ENCODE results near the gene ENGASE.

Gene ENGASE

DNA sequence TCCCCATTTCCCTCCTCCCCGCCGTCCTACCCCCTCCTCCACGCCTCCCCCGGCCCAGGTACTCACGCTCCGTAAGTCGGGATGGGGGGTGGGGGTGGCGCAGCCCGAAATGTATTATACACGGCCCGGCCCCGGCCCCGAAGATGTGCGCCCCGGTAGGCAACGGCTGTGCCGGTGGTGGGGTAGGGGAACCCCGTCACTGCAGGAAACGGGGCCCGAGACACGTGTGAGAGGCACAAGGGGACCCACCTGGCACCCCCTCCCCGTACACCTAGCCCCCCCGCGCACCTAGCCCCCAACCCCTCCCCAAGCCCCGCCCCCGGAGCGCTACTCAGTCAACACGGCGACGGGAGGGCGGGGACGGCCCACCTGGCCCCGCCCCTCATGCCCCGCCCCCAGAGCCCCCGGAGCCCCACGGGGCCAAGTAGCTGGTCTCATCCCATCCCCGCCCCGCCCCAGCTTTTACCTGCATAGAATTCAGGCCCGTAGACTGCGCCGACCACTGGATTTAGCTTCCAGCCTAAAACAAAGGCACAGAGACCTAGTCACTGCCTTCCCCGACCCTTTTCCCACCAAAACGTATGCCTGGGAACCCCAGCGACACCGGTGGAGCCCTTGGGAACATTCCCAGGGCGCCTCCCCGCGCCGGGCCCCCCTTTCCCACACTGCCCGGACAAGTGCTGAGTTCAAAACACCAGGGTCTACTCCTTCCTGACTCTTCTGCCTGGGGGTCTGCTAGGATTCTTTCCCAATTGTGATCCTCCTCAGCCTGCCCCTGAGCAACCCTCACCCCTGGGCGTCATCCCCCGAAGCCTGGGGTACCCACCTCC lies 22.8 kb downstream of the ENGASE start:
- FAIRE-seq: no peak

DNA sequence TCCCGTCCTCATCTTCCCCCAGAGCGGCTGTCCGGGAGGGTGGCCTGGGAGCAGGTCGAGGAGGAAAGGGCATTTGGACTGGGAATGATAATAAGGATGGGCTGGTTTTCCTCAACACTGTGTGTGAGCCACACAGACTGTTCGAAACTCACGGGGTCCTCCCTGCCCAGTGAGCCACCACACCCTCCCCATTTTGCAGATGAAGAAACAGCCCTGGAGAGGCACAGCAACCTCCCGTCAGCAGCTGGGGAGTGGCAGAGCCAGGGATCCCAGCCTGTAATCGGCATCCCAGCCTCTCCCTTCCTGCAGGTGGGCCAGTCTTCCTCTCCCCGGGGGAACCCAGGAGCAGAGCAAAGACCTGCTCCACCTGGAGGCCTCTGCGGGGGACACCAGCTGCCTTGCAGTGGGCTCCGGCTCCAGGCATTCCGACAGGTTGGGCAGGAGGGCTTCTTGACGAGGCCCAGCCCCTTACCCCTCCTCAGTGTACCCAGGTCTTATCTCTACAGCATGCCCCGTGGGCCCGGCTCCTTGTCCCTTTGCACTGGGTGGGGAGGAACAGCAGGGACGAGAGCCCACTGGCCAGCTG lies 23.8 kb downstream of the ENGASE start:
- DNase-seq (ENCODE audit: insufficient read length, low spot score) (no peak), FAIRE-seq (no peak)
- no peak for TF ChIP-seq CTCF (IDR thresholded peaks at IDR 0.05; ENCODE audit: insufficient read depth, missing control alignments)

More for the DNA sequence above, 22.8 kb downstream of the ENGASE start:
- no peak for DNase-seq (ENCODE audit: insufficient read length, low spot score)
- TF ChIP-seq CTCF (IDR thresholded peaks at IDR 0.05; ENCODE audit: insufficient read depth, missing control alignments): no peak

GRCh38 chr17:79100405-79100804 lies 25.8 kb downstream of the ENGASE start:
- FAIRE-seq: no peak
- no peak for TF ChIP-seq CTCF (IDR thresholded peaks at IDR 0.05; ENCODE audit: insufficient read depth, missing control alignments)
- no peak for DNase-seq (ENCODE audit: insufficient read length, low spot score)

DNA sequence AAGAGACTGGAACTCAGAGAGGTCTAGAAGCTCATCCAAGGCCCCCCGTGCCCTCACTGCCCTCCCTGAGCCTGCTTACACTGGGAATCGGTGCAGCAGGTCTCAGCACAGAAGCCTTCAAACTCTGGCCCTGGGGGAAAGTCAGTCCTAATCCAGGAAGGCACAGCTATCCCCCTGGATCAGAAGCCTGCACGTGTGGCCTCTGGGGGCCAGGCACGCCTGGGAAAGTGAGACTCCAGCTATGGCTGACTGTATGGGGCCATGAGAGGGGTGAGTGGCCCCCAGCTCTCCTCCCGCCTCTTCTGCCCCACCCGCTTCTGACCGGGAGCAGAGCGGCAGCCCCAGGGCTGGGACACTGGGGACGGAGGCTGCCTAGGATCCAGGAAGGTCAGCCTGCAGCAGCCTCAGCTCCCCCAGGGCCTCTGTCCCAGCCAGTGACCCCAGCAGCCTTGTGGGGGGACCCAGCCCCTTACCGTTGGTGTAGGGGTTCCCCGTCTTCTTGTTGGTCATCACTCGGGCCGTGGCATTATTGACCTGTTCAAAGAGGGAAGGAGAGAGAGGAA lies 26.6 kb downstream of the ENGASE start:
- DNase-seq (ENCODE audit: insufficient read length, low spot score) (no peak), FAIRE-seq (no peak)
- TF ChIP-seq CTCF (IDR thresholded peaks at IDR 0.05; ENCODE audit: insufficient read depth, missing control alignments): no peak

- no peak for FAIRE-seq
- no peak for TF ChIP-seq CTCF (IDR thresholded peaks at IDR 0.05; ENCODE audit: insufficient read depth, missing control alignments)
Observed at GRCh38 chr17:79102214-79102613, 27.6 kb downstream of the ENGASE start.

DNA sequence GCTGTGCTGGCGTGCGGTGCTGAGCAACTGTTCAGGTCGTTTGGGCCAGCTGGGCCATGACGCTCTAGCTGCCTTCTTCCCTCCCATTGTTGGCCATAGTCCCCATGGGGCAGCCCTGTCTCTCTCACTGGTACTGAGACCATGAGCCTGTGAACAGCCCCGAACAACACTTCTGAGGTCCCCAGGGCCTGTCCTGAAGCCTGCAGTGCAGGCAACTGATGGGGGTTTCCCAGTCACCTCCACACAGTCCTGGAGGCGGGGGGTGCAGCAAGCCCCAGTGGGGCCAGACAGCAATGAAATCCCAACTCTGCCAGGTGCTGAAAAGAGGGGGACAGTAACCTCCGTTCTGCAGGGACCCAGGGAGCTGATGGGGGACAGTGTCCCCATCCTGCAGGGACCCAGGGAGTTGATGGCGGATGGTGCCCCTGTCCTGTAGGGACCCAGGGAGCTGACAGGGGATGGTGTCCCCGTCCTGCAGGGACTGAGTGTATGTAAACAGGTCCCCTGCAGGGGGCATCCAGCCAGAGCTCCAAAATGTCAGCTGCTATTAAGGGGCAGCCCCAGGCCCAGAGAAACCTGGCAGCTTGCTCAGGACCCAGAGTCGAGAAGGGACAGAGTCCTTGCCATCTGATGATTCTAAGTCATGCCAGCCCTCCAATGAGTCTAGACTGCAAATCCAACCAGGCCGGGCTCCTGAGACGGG lies 30.4 kb downstream of the ENGASE start:
- DNase-seq (ENCODE audit: insufficient read length, low spot score) (no peak), FAIRE-seq (no peak)
- no peak for TF ChIP-seq CTCF (IDR thresholded peaks at IDR 0.05; ENCODE audit: insufficient read depth, missing control alignments)

More at GRCh38 chr17:79102214-79102613, 27.6 kb downstream of the ENGASE start:
- DNase-seq (ENCODE audit: insufficient read length, low spot score): no peak

All from D721Med (cell line).